Amniotic epithelial cell (primary cell): ENCODE measurements around the gene CHML.
A peak's percentile ranks its signal among the peaks of the same experiment; 100 is the strongest.

Experiments used
- DNase-seq: peaks from one replicate; pipeline ENCODE4 v3.0.0-alpha.2; 2010; ENCODE audit warnings: low read depth

Gene CHML

GRCh38 chr1:241617426-241617825, 22.7 kb downstream of the CHML start:
- DNase-seq: no peak

GRCh38 chr1:241615043-241615974, 24.9 kb downstream of the CHML start:
- DNase-seq: no peak

- DNase-seq: no peak
Observed at GRCh38 chr1:241614572-241614971, 25.6 kb downstream of the CHML start.

- no peak for DNase-seq
Observed at GRCh38 chr1:241614144-241614543, 26.0 kb downstream of the CHML start.

GRCh38 chr1:241612533-241613477, 27.4 kb downstream of the CHML start:
- DNase-seq: peak; percentile 90

GRCh38 chr1:241611736-241612135, 28.4 kb downstream of the CHML start:
- DNase-seq: no peak

GRCh38 chr1:241611063-241611462, 29.1 kb downstream of the CHML start:
- peak; percentile 81 for DNase-seq

- peak; percentile 82 for DNase-seq
Observed at GRCh38 chr1:241610056-241610815, 29.9 kb downstream of the CHML start.

- peak; percentile 81 for DNase-seq
Observed at GRCh38 chr1:241608379-241609033, 31.7 kb downstream of the CHML start.

- DNase-seq: no peak
Observed at GRCh38 chr1:241607497-241607896, 32.7 kb downstream of the CHML start.

GRCh38 chr1:241606544-241606943, 33.6 kb downstream of the CHML start:
- no peak for DNase-seq

- DNase-seq: peak; percentile 58
Observed at GRCh38 chr1:241605146-241605805, 34.9 kb downstream of the CHML start.

GRCh38 chr1:241603731-241604245, 36.4 kb downstream of the CHML start:
- DNase-seq: no peak

- DNase-seq: peak; percentile 85
Observed at GRCh38 chr1:241600496-241600901, 39.7 kb downstream of the CHML start.

- no peak for DNase-seq
Observed at GRCh38 chr1:241598249-241598648, 41.9 kb downstream of the CHML start.

- DNase-seq: no peak
Observed at GRCh38 chr1:241596633-241597032, 43.5 kb downstream of the CHML start.

GRCh38 chr1:241593186-241593585, 47.0 kb downstream of the CHML start:
- no peak for DNase-seq

GRCh38 chr1:241592273-241592958, 47.8 kb downstream of the CHML start:
- DNase-seq: peak; percentile 59

GRCh38 chr1:241591736-241592135, 48.4 kb downstream of the CHML start:
- no peak for DNase-seq

- peak; percentile 34 for DNase-seq
Observed at GRCh38 chr1:241591317-241591716, 48.9 kb downstream of the CHML start.
